ENCODE measurements around the gene VAMP8. TPM values are rescaled to one million over a fixed set of nuclear protein-coding genes. Genes with fewer than 3 reads are reported as not detected.

Gene VAMP8
- polyA plus RNA-seq, 1 experiment = 0.70 TPM

GRCh38 chr2:85564144-85564563 lies 13.2 kb upstream of the VAMP8 start:
- H3K36me3 ChIP-seq (ENCODE audit: control insufficient read depth, insufficient read depth, low read length) = no peaks in the 10 kb centered on the region; the same call in 1 of the 2 replicates
- no peak overlapping the region for H3K4me3 ChIP-seq (ENCODE audit: low read depth, low read length)
- POLR2A ChIA-PET = interaction anchor here (0.6 kb wide), 2 partner anchors 93 to 237 kb away, joined by 5 to 6 read pairs; no protein-coding TSS in a partner anchor
- TF ChIP-seq CTCF (IDR thresholded peaks at IDR 0.05; ENCODE audit: insufficient read depth, low read depth, low read length) = no peak
- CTCF ChIA-PET = no interaction called here
- no peak for DNase-seq (ENCODE audit: low read depth)
- H3K27me3 ChIP-seq (ENCODE audit: control insufficient read depth, insufficient read depth, low read length) = no peaks in the 10 kb centered on the region

- Histone ChIP-seq H3K36me3 (ENCODE audit: control insufficient read depth, insufficient read depth, low read length) (no peaks in the 10 kb centered on the region), H3K27me3 (ENCODE audit: control insufficient read depth, insufficient read depth, low read length) (peaks cover 4% of the 10 kb centered on the region), H3K4me3 (ENCODE audit: low read depth, low read length) (no peak overlapping the region)
- DNase-seq (ENCODE audit: low read depth) = no peak
- no peak for TF ChIP-seq CTCF (IDR thresholded peaks at IDR 0.05; ENCODE audit: insufficient read depth, low read depth, low read length)
- ChIA-PET CTCF (interaction anchor here (2.0 kb wide), 1 partner anchor 145 kb away, joined by 4 read pairs; no protein-coding TSS in a partner anchor), POLR2A (no interaction called here)
Observed at GRCh38 chr2:85566265-85566664, 11.1 kb upstream of the VAMP8 start.

- no peak for DNase-seq (ENCODE audit: low read depth)
- H3K4me3 ChIP-seq (ENCODE audit: low read depth, low read length) = no peak overlapping the region
- ChIA-PET CTCF (interaction anchor here (0.7 to 1.9 kb wide), 2 partner anchors 9 to 525 kb away, joined by 3 to 4 read pairs; partner anchors contain the start of gene VAMP5), POLR2A (no interaction called here)
- H3K27me3 ChIP-seq (ENCODE audit: control insufficient read depth, insufficient read depth, low read length) = peaks cover 8% of the 10 kb centered on the region
- H3K36me3 ChIP-seq (ENCODE audit: control insufficient read depth, insufficient read depth, low read length) = no peaks in the 10 kb centered on the region
- no peak for TF ChIP-seq CTCF (IDR thresholded peaks at IDR 0.05; ENCODE audit: insufficient read depth, low read depth, low read length)
Observed at GRCh38 chr2:85575739-85576138, 1.6 kb upstream of the VAMP8 start.

GRCh38 chr2:85577063-85577385 lies 362 bp upstream of the VAMP8 start:
- ChIA-PET POLR2A (no interaction called here), CTCF (no interaction called here)
- H3K36me3 ChIP-seq (ENCODE audit: control insufficient read depth, insufficient read depth, low read length) = no peaks in the 10 kb centered on the region
- no peak overlapping the region for H3K4me3 ChIP-seq (ENCODE audit: low read depth, low read length)
- peaks cover 2% of the 10 kb centered on the region for H3K27me3 ChIP-seq (ENCODE audit: control insufficient read depth, insufficient read depth, low read length)
- no peak for DNase-seq (ENCODE audit: low read depth)
- no peak for TF ChIP-seq CTCF (IDR thresholded peaks at IDR 0.05; ENCODE audit: insufficient read depth, low read depth, low read length)

- TF ChIP-seq CTCF (IDR thresholded peaks at IDR 0.05; ENCODE audit: insufficient read depth, low read depth, low read length) = no peak
- no peaks in the 10 kb centered on the region for H3K27me3 ChIP-seq (ENCODE audit: control insufficient read depth, insufficient read depth, low read length)
- POLR2A ChIA-PET = no interaction called here
- no peak for DNase-seq (ENCODE audit: low read depth)
- H3K36me3 ChIP-seq (ENCODE audit: control insufficient read depth, insufficient read depth, low read length) = no peaks in the 10 kb centered on the region
- no peak overlapping the region for H3K4me3 ChIP-seq (ENCODE audit: low read depth, low read length)
- CTCF ChIA-PET = interaction anchor here (0.6 to 1.1 kb wide), 2 partner anchors 9 to 27 kb away, joined by 3 read pairs; no protein-coding TSS in a partner anchor
Observed at GRCh38 chr2:85578243-85579180, 1.1 kb downstream of the VAMP8 start.
